Esophagus muscularis mucosa (tissue), 3 donors: ENCODE data around the gene ADAMTS16.

Experiments
- POLR2AphosphoS5 ChIP-seq, 2 donors: sonication (generic); formaldehyde crosslinking; IDR thresholded peaks; one replicate each; pipeline ENCODE4 v1.6.1; 2017; ENCODE audit warnings: antibody characterized with exemption in 2 of 2
- TF ChIP-seq, protein P1 (sequence below), 3 experiments: fragments of 200-600 bp in 2 of 3; fragments of 450-650 bp in 1 of 3; sonication (generic) in 2 of 3; IDR thresholded peaks; one replicate each; pipeline ENCODE4 v1.5.1; 2017 to 2019; ENCODE audit warnings: antibody characterized with exemption in 3 of 3, mild to moderate bottlenecking in 2 of 3, moderate library complexity in 1 of 3

DNA sequence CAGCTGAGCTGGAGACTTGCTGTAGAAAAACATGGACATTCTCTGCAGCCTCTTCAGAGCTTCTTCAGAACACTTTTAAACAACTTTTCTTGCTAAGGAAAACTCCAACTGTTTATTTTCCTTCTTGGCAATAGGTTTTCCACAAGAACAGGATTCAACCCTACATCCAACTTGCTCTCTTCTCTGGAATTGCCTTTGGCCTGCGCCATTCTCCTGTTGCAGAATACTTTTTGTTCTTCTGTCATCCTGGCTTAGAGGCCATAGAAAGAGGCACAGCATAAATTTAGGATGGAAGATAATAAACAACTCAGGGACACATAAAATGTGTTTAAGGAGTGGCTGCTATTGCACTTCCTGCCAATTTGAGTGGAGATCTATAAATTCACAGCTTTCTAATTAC is 227.6 kb downstream of the ADAMTS16 start:
- TF ChIP-seq, protein P1, sequence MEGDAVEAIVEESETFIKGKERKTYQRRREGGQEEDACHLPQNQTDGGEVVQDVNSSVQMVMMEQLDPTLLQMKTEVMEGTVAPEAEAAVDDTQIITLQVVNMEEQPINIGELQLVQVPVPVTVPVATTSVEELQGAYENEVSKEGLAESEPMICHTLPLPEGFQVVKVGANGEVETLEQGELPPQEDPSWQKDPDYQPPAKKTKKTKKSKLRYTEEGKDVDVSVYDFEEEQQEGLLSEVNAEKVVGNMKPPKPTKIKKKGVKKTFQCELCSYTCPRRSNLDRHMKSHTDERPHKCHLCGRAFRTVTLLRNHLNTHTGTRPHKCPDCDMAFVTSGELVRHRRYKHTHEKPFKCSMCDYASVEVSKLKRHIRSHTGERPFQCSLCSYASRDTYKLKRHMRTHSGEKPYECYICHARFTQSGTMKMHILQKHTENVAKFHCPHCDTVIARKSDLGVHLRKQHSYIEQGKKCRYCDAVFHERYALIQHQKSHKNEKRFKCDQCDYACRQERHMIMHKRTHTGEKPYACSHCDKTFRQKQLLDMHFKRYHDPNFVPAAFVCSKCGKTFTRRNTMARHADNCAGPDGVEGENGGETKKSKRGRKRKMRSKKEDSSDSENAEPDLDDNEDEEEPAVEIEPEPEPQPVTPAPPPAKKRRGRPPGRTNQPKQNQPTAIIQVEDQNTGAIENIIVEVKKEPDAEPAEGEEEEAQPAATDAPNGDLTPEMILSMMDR (IDR thresholded peaks at IDR 0.05) = no peak
- no peak for TF ChIP-seq POLR2AphosphoS5 (IDR thresholded peaks at IDR 0.05)
